Measurements from ENCODE around the gene TMPRSS11B.
"Not testable (repeated sequence)": the region's sequence is repeated elsewhere in the genome, so short reads cannot be mapped to it uniquely, and the experiment has no call there.

TMPRSS11B gene, protein sequence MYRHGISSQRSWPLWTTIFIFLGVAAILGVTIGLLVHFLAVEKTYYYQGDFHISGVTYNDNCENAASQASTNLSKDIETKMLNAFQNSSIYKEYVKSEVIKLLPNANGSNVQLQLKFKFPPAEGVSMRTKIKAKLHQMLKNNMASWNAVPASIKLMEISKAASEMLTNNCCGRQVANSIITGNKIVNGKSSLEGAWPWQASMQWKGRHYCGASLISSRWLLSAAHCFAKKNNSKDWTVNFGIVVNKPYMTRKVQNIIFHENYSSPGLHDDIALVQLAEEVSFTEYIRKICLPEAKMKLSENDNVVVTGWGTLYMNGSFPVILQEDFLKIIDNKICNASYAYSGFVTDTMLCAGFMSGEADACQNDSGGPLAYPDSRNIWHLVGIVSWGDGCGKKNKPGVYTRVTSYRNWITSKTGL
- 0 reads per million in 4 donors for total RNA-seq

DNA sequence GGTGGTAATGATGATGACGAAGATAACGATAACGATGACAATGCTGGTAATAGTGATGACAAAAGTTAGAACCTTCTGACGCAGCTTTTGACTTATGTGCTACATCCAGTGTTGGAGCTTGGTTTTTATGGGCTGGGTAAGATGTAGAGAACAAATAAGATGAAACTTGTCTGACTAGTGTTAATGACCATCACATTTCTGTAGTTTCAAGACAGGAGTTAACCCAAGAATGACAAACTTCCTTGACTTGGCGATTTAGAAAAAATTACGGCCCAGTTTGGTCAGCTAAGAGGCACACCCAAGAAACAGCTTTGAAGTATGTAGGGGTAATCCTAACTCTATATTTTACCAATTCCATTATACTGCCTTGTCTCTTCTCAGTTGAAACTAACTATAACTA lies at the start of gene TMPRSS11B:
Gene TMPRSS11B (minus strand): TSS at position 101 of the 400 bp plus-strand sequence. CDS start 136 bp downstream, outside the sequence.
- DNase-seq, result no peak

DNA sequence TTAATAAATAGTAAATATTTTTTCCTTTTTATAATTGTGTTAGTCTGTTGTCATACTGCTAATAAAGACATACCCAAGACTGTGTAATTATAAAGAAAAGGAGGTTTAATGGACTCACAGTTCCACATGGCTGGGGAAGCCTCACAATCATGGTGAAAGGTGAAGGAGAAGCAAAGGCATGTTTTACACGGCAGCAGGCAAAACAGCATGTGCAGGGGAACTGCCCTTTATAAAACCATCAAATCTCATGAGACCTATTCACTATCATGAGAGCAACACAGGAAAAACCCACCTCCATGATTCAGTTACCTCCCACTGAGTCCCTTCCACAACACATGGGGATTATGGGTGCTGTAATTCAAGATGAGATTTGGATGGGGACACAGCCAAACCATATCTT lies 45.8 kb upstream of the TMPRSS11B start:
- no peak for DNase-seq

DNA sequence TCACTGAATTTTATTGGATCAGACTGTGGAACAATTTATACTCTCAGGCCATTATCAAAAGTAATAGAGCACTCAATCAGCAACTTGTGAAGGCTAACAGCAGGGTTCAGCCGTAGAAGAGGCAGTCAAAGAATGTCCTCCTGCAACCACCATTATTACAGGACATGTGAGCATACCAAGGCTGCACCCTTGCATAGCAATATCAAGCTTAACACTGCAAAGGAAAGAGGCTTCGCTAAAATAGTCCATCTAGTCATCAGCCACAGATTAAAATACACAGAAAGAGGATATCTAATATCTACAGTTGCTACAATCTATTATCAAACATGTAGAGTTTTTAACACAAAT lies 42.9 kb upstream of the TMPRSS11B start:
- DNase-seq, result no peak

DNA sequence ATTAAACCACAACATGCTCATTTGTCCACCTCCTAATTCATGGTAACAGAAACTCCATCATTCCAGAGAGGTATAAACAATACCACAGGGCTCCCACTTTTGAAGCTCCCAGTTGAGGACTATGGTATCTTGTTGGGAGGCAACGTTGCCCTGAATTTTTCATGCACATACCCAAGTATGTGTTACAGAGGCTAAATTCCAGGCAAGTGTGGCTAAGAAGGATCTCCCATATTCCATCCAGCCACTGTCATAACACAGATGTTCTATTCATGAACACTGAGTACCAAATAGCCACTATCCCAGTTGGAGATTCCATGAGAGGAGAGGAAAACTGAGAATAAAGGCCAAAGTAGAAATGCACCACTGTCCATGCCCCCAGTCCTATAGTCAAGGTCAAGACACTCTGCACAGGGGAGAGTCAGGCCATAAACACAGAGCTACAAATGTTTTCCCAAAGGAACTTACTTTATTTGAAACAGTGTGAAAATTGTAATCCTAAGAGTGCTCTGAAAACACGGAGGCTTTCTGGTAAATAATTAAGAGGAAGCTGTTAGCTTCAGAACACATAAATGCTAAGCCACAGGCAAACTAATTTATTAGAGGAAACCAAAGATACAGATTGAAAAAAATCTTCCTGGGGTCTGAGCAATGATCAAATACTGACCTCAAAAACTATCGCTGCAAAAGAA lies 42.4 kb upstream of the TMPRSS11B start:
- DNase-seq, result no peak

DNA sequence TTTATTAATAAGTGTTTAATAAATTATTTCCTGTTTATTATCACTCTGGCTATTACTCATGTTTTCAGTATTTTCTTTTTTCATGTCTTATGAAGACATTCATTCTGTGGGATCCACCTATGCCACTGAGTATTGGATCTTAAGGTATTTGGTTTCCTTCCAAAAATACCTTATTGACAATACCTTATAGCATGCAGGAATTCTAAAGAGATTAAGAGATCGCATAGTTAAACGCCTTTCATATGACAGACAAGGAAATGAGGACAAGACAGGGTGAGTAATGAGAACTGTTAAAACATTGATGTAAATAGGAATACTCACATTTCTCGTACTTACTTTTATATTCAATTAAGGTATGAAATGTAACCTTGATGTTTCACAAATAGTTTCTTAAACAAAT lies 38.2 kb upstream of the TMPRSS11B start:
- no peak for DNase-seq

DNA sequence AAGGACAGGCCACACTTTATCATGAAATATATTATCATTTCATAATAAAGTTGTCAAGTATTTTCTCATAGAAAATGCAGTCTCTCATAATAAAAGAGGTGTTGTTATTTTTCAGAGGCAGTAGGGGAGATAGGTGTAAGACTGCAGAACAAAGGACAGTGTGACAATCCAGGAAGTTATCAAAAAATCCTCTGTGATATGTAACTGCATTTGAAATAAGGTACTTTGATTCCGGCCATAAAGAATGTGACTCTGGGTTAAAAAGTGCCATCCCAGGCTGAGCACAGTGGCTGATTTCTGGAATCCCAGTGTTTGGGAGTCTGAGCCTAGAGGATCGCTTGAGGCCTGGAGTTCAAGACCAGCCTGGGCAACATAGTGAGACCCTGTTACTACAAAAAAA lies 37.6 kb upstream of the TMPRSS11B start:
- no peak for DNase-seq

DNA sequence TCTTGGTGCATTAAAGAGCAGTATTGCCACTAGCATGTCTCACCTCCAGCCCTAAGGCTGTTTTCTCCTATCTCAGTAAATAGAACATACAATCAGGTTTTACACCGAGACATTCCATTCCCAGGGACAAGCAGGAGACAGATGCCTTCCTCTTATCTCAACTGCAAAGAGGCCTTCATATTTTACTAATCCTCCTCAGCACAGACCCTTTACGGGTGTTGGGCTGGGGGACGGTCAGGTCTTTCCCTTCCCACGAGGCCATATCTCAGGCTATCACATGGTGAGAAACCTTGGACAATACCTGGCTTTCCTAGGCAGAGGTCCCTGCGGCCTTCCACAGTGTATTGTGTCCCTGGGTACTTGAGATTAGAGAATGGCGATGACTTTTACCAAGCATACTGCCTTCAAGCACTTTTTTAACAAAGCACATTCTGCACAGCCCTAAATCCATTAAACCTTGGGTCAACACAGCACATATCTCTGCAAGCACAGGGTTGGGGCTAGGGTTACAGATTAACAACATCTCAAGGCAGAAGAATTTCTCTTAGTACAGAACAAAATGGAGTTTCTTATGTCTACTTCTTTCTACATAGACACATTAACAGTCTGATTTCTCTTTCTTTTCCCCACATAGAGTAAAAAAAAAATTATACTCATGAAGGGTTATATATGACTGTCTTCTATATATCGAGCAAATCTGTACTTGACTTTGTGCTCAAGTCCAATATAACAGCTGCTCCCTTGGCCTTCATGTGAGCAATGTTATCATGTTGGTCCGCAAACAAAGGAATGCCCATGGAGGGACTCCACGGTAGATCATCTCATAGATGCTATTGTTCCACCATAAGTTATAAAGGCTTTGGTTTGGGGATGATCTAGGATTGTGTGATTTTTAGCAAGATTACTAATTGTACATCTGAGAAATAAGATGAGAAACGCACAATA lies 36.6 kb upstream of the TMPRSS11B start:
- DNase-seq, result not testable (repeated sequence)

DNA sequence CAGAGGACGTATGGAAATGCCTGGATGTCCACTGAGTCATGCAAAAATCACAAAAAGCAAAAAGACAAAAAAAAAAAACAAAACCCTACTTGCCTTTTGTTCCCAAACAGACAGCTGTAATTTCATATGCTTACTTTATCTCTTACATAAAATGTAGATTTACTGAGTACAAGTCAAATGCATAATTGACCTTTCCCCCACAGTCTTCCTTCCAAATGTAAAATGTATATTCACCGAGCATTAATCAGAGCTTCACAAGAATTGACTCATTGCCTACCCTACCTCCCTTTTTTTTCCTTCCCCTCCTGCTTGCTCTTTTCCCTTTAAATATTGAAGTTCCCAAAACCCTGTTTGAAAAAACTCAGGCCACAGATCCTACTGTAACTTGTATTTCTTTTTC lies 32.5 kb upstream of the TMPRSS11B start:
- no peak for DNase-seq

DNA sequence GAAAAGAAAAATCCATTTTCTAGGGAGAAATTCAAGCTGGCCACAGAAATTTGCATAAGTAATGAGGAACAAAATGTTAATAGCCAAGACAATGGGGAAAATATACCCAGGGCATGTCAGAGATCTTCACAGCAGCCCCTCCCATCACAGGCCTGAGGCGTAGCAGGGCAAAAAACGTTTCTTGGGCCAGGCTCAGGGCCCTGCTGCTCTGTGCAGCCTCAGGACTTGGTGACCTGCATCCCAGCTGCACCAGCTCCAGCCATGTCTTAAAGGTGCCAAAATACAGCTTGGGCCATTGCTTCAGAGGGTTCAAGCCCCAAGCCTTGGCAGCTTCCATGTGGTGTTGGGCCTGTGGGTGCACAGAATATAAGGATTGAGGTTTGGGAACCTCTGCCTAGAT lies 32.1 kb upstream of the TMPRSS11B start:
- DNase-seq, result no peak

DNA sequence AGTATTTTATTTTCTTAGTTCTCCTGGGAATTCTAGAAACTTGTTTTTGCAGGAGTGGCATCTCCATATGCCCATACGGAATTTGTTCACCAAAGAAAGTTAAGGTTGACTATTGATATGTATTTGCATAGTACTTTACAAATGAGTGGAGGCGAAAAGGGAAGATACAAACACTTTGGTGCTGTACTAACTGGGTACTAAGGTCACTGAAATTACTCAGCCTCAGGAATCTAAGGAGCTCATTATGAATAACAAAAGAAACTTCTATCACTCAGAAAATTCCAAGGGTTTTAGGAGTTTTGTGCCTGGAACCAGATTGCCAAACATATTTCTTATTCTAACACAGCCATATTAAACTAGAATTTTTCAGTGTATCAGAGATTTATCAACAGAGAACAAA lies 27.4 kb upstream of the TMPRSS11B start:
- DNase-seq, result no peak

DNA sequence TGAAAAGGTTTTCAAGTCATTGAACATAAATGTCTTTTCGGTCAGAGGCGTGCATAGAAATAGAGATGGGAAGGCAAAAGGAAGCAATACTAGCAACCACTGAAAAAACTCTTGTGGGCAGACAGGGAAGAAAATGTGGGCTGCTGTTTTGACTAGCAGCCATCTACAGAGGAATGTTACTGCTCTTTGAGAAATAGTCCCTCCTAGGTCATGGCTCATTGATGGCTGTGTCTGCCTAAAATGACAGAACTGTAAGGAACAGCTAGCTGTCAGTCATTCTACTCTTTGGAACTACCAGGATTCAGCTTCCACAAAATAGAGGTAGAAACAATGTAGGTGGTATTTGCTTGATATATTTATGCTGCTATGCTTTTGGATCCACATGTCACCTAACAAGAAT lies 26.9 kb upstream of the TMPRSS11B start:
- DNase-seq, result no peak

DNA sequence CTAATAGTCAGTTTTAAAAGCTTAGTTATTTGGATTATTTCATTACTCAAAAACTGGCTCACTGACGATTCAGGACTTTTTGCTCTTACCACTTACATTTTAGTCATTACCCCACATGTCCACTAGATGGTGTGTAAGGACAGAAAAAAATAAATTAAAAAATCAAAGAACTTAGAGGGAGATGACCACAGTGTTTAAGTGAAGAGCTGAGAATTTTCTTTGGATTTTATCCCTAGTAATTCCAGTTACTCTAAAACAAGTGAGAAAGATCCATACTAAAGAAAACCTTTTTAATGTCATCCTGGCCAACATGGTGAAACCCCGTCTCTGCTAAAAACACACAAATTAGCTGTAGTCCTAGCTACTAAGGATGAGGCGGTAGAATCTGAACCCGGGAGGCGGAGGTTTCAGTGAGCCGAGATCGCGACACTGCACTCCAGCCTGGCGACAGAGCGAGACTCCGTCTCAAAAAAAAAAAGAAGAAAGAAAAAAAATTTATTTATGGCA lies 26.4 kb upstream of the TMPRSS11B start:
- peak in 1 of 5 donors; percentile 36 for DNase-seq

DNA sequence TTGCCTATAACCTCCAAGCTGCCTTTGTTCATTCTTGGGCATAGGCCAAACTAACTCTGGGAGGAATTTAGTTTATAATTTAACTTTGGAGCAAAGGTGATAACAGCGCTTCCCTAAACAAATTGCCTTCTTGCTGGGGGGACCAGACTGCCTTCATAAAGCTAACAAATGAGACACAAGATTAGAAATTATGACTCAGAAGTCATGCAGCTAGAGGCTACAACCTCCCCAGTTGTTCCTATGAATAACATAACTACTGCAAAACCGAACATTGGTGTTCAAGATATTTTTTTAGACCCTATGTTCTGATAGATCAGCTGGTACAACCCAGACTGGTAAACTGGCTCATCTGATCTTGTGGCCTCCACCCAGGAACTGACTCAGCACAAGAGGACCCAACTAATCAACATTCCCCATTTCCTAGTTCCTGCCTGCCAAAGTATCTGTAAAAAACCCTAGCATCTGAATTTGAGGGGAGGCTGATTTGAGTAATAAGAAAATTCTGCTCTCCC lies 22.0 kb upstream of the TMPRSS11B start:
- no peak for DNase-seq

DNA sequence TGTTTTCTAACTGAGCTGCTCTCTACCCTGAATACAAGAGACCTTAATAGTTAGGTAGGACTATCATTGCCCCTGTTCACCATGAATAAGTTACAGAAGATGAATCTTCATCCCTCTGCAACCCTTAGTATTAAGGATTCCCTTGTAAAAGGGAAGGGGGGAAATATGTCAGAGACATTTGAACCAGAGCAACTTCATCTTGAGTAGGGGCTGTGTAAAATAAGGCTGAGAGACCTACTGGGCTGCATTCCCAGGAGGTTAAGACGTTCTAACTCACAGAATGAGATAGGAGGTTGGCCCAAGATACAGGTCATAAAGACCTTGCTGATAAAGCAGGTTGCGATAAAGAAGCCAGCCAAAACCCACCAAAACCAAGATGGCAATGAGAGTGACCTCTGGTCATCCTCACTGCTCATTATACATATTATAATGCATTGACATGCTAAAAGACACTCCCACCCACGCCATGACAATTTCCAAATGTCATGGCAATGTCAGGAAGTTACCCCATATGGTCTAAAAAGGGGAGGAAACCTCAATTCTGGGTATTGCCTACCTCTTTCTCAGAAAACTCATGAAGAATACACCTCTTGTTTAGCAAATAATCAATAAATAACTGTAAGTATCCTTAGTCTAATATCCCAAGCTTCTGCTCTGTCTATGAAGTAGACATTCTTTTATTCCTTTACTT lies 19.5 kb upstream of the TMPRSS11B start:
- DNase-seq, result no peak

DNA sequence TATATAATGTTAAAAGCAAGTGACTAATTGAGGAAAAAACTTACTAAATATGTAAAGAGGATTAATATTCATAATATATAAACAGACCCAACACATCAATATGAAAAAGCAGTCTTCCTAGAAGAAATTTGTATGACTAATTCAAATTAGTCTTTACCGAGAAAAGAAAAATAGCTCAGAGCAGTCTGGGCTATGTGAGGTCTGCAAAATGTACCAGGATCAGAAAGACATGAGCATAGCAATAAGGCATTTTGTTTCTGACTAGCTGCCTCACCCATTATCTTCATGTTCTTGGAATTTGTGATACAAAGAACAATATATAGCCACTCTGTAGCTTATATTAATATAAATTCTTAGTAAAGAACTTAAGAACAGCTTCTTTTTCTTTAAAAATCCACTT lies 13.7 kb upstream of the TMPRSS11B start:
- no peak for DNase-seq

DNA sequence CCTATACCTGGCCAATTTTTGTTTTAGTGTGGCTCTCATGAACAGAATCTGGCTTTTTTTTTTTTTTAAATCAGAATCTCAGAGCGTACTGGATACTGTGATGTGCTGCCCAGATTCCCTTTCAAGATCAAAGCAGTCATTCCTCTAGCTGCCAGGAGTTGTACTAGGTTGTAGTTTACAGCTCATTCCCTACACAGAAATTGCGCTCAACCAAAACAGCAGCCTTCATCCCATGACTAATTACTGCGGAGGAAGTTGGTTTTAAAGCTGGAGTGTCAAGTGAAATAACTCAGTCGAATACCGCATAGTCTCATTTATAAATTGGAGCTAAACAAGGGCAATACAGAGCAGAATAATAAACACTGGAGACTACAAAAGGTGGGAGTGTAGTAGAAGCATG lies 12.2 kb upstream of the TMPRSS11B start:
- DNase-seq, result no peak

DNA sequence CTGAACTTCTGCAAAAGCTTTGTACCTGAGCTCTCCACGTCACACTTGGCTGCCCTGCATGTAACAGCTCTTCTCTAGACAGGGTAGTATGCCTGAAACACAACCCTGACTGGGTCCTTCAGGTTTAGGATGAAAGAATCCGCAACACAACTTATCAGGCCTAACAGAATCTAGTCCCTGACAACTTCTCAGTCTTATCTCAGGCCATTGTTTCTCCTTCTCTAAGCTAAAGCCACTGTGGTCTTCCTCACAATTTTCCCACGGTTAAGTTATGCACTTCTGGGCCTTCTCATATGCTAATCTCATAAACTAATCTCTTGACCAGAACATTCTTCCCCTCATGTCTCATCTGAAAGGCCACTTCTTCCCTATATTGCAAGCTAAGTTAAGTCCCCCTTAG lies 10.8 kb upstream of the TMPRSS11B start:
- no peak for DNase-seq

DNA sequence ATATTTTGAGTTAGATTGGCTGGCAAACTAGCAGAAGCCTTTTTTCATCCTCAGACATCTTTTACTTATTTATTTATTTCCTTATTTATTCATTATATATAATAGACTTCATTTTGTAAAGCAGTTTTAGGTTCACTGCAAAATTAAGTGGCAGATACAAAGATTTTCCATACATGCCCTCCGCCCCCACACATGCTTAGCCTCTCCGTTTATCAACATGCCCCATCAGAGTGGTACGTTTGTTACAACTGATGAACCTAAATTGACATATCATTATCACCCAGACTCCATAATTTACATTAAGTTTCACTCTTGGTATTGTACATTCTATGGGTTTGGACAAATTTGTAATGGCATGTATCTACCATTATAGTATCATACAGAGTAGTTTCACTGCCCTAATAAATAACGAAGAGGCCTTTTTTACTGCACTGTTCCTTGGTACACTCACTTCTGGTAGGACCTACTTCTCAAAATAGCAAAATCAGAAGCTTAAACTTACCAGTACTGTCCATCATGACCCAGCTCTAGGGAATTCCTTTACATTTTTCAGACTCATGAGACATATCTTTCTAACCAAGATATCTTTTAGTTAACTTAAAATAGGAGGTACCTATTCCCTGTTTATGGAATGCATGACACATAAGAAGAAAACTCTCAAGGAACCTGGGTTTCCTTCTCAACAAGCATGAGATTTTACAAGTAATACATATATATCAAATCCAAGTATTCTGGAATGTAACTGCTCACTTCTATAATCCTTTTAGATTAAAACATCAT lies 4.8 kb upstream of the TMPRSS11B start:
- no peak for DNase-seq

DNA sequence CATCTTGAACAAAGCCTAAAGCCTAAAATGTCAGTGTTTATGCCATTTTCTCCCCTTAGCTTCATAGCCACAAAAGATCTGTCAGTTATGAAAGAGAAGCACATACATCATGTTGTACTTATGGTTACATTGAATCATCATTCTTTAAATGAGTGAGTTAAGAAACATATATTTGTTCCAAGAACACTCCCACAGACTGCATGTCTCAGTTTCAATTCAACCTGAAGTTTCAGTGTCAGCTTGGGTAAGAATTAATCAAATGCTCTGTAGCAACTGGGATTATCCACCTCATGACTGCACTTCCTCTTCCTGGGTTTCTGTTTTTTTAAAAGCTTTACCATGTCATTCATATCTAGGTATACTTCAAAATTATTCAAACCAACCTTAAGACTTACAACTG lies 3.9 kb upstream of the TMPRSS11B start:
- DNase-seq, result peak in 1 of 5 donors; percentile 35

DNA sequence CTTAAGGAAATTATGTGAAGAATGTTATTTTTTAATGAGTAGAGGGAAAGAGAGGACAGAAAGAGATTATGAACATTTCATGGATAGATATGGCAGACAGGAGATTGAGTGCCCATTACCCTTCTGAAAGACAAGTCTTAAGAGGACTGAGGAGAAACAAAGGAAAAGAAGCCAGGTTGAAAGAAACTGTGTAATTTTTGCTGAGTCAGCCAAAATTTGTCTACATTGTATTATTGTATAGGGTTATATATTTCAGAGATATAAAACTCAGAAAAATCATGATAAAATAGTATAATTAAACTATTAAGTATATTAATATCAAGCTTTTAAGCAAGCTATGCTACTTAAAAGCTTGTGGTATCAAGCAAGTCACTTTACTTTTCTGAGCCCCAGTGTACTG lies 4.9 kb downstream of the TMPRSS11B start:
- no peak for DNase-seq

DNA sequence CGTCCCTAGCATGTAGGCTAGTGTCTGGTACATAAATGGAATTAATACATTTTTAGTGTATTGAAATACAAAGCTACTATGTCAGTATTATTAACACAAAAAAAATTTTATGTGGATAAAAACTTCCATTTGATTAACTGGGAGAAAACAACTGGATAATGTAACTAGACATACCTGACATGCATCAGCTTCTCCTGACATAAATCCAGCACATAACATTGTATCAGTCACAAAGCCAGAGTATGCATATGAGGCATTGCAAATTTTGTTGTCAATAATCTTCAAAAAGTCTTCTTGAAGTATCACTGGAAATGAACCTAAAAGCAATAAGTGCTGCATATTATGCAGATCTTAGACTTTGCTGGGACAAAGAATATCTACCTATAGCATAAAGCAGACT lies 16.9 kb downstream of the TMPRSS11B start:
- no peak for DNase-seq
